Lung (tissue), 12 donors: ENCODE data around the gene GNG2. TPM values are rescaled to one million over a fixed set of nuclear protein-coding genes. Genes with fewer than 3 reads are reported as not detected.

Experiments
- ATAC-seq: fragments of 200-7000 bp; cut with Tn5 transposase; one replicate; pipeline ENCODE4 v1.9.1; 2020; ENCODE audit warnings: moderate number of reproducible peaks; ENCODE audit not compliant: insufficient read depth, low FRiP score
- DNase-seq, 3 donors: peaks; one replicate each; pipeline ENCODE4 v3.0.0-alpha.2; 2013 to 2017
- H3K27ac ChIP-seq, 2 donors: one replicate each; pipeline ENCODE4 v1.5.1; 2013; ENCODE audit warnings: mild to moderate bottlenecking in 2 of 2, moderate library complexity in 2 of 2, control low read depth in 1 of 2, inconsistent platforms in 1 of 2, low read depth in 1 of 2, low read length in 1 of 2
- H3K27me3 ChIP-seq, 3 donors: one replicate each; pipeline ENCODE4 v1.5.1; 2013; ENCODE audit warnings: low read length in 2 of 3; ENCODE audit not compliant: control insufficient read depth in 3 of 3, insufficient read depth in 3 of 3
- H3K36me3 ChIP-seq, 4 donors: one replicate each; pipeline ENCODE4 v1.5.1; 2013; ENCODE audit warnings: low read length in 4 of 4, mild to moderate bottlenecking in 1 of 4, moderate library complexity in 1 of 4; ENCODE audit not compliant: control insufficient read depth in 4 of 4, insufficient read depth in 4 of 4
- H3K4me1 ChIP-seq, 5 donors: one replicate each; pipeline ENCODE4 v1.5.1; 2013; ENCODE audit warnings: low read length in 5 of 5, mild to moderate bottlenecking in 2 of 5, moderate library complexity in 1 of 5; ENCODE audit not compliant: control insufficient read depth in 5 of 5, insufficient read depth in 5 of 5
- H3K4me3 ChIP-seq: one replicate; pipeline ENCODE4 v1.5.1; 2013; ENCODE audit warnings: mild to moderate bottlenecking, control low read depth, moderate library complexity
- H3K9ac ChIP-seq, 2 donors: one replicate each; pipeline ENCODE4 v1.5.1; 2013; ENCODE audit warnings: low read length in 2 of 2, control low read depth in 1 of 2; ENCODE audit not compliant: insufficient read depth in 1 of 2
- H3K9me3 ChIP-seq, 4 donors: one replicate each; pipeline ENCODE4 v1.5.1; 2013; ENCODE audit warnings: low read length in 3 of 4, mild to moderate bottlenecking in 1 of 4, moderate library complexity in 1 of 4; ENCODE audit not compliant: control insufficient read depth in 4 of 4, insufficient read depth in 3 of 4
- WGBS, 2 donors: extraction: QIAGEN DNeasy Blood & Tissue Kit; methylation state at CpG; one replicate each; pipeline ENCODE4 v1.1.7; 2013; 5-methylcytosine and 5-hydroxymethylcytosine counted together
- polyA plus RNA-seq, 2 donors: library from polyadenylated mRNA; stranded (reverse); fragments of 200-250 nt; gene quantifications; one replicate each; pipeline ENCODE4 v1.2.1, GENCODE V29; 2013
- total RNA-seq, 2 donors: library from RNA; depleted of rRNA in 1 of 2; stranded (reverse); fragments of >200 nt in 1 of 2; gene quantifications; one replicate each; pipeline ENCODE4 v1.2.1, GENCODE V29; 2014 to 2021
- TF ChIP-seq, protein P1 (sequence below): IDR thresholded peaks from 2 replicates; pipeline ENCODE4 v1.5.1; 2012; ENCODE audit warnings: mild to moderate bottlenecking; ENCODE audit errors: control extremely low read depth, extremely low read depth
- donor health status: control.
- donor health status: control.
- donor health status: Bipolar disorder and iron deficiency.
- donor health status: healthy.
- donor health status: DM: yes; HTN: yes; CAD: no.

GNG2 gene
- total and polyA plus RNA-seq, 4 donors: 3.7 to 42.3 (median 21.5) TPM

DNA sequence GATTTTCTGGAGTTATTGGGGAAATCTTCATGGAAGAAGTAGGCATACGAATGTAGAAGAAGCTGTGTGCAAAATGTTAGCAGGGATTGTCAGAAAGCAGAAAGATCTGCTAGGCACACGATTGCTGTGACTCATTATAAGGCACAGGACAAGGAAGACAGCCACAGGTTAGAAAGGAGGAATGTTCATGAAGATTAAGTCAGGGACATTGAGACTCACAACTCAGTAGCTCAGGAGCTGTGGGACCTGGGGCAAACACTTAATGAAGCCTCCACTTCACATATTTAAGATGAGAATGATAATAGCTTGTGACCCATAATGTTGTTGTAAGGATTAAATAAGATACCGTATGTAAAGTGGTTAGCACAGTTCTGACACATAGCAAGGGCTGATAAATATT lies 102.3 kb downstream of the GNG2 start:
- Histone ChIP-seq H3K27me3 (no peaks in the 10 kb centered on the region), H3K36me3 (peaks cover 0 to 14% (median 1%) of the 10 kb centered on the region in 4 donors), H3K4me3 (no peak overlapping the region), H3K4me1 (peaks cover 0 to 24% (median 2%) of the 10 kb centered on the region in 5 donors), H3K9me3 (peaks cover 1 to 13% (median 8%) of the 10 kb centered on the region in 4 donors), H3K27ac (no peak overlapping the region), H3K9ac (peak overlapping the region in 1 of 2 donors; percentile 66)
- TF ChIP-seq, protein P1, sequence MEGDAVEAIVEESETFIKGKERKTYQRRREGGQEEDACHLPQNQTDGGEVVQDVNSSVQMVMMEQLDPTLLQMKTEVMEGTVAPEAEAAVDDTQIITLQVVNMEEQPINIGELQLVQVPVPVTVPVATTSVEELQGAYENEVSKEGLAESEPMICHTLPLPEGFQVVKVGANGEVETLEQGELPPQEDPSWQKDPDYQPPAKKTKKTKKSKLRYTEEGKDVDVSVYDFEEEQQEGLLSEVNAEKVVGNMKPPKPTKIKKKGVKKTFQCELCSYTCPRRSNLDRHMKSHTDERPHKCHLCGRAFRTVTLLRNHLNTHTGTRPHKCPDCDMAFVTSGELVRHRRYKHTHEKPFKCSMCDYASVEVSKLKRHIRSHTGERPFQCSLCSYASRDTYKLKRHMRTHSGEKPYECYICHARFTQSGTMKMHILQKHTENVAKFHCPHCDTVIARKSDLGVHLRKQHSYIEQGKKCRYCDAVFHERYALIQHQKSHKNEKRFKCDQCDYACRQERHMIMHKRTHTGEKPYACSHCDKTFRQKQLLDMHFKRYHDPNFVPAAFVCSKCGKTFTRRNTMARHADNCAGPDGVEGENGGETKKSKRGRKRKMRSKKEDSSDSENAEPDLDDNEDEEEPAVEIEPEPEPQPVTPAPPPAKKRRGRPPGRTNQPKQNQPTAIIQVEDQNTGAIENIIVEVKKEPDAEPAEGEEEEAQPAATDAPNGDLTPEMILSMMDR: no peak
- WGBS, 2 donors: 24 to 35% methylated on average over 3 of the region's 3 CpGs
- no peak for ATAC-seq
- peak in 1 of 3 donors; percentile 54 for DNase-seq

DNA sequence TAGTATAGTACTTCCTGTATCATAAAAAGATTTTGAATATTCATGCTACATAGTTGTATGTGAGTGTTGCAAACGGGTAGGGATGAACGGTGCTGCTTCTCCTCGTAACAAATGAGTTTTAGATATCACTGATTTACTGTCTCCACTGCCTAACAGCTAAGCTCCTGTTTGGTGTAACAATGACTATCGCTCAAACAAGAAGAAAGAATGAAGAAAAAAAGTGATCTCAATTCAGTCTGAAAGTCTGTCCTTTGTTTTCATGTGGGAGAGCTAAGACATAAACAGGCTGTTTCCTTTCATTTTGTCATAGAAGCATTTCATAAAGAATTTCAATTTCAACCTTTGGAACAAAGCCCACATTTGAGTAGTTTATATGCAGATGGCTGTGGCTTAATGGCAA lies 102.9 kb downstream of the GNG2 start:
- Histone ChIP-seq H3K9ac (peak overlapping the region in 1 of 2 donors; percentile 66), H3K9me3 (peaks cover 1 to 8% (median 6%) of the 10 kb centered on the region in 4 donors), H3K4me3 (no peak overlapping the region), H3K4me1 (peaks cover 0 to 24% (median 2%) of the 10 kb centered on the region in 5 donors), H3K27ac (no peak overlapping the region), H3K36me3 (peaks cover 0 to 12% (median 1%) of the 10 kb centered on the region in 4 donors), H3K27me3 (no peaks in the 10 kb centered on the region)
- WGBS, 2 donors: 29 to 31% methylated on average over 4 of the region's 4 CpGs
- ATAC-seq (no peak), DNase-seq (peak; percentile 15 to 96 (median 96))
- TF ChIP-seq, protein P1: no peak

DNA sequence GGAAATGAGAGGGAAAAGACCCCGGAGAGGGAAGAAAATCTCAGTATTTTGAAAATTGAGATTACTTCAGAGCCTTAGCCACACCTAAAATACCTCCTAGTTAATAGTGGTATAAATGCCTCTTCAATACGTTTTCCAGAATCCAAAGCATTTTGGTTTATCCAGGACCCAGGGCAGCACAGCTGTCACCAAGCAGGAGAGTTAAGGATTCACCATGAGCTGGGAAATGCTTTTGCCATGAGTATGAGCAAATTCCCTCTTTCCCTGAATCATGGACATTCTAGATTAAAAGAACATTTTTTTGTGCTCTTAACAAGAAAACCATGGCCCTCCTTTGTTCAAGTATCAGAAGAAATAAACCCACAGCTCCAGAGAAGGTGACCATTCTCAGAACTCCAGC lies 107.1 kb downstream of the GNG2 start:
- H3K9me3 ChIP-seq: no peaks in the 10 kb centered on the region

More for the DNA sequence above, 107.1 kb downstream of the GNG2 start:
- Histone ChIP-seq H3K36me3 (no peaks in the 10 kb centered on the region), H3K27me3 (no peaks in the 10 kb centered on the region), H3K4me3 (no peak overlapping the region), H3K27ac (no peak overlapping the region), H3K4me1 (peaks cover 0 to 21% (median 2%) of the 10 kb centered on the region in 5 donors), H3K9ac (no peak overlapping the region)
- 84 to 93% methylated on average over 2 of the region's 2 CpGs for WGBS, 2 donors
- TF ChIP-seq, protein P1: no peak
- ATAC-seq (no peak), DNase-seq (no peak)
